Measurements from ENCODE around the gene TBX2.

- TF ChIP-seq CTCF (conservative IDR thresholded peaks at IDR 0.05; ENCODE audit: low read depth, low read length): no peak
- no peak for TF ChIP-seq EZH2 (IDR thresholded peaks at IDR 0.05; ENCODE audit: borderline replicate concordance, low read depth, low read length, poor library complexity, severe bottlenecking)
These were observed 41.1 kb downstream of the TBX2 start for GRCh38 chr17:61440697-61441096.

Data from A673 (cell line).